ENCODE data around the gene PPT2. TPM values are rescaled to one million over a fixed set of nuclear protein-coding genes. Genes with fewer than 3 reads are reported as not detected.

PPT2 gene
- total RNA-seq, 1 experiment from 2014 or later: 30.0 TPM

- no peak for ATAC-seq
- Mint-ChIP-seq H3K9me3 (no peaks in the 10 kb centered on the region), H3K4me1 (peaks cover 13% of the 10 kb centered on the region), H3K27ac (no peak overlapping the region), H3K27me3 (ENCODE audit: low read depth) (no peaks in the 10 kb centered on the region), H3K4me3 (no peak overlapping the region), H3K36me3 (peaks cover 33% of the 10 kb centered on the region)
- DNase-seq (ENCODE audit: low spot score): no peak
- ChIA-PET CTCF (interaction anchor here (2.5 to 5.1 kb wide), 4 partner anchors 8 to 50 kb away, joined by 6 to 47 read pairs (median 14); partner anchors contain the start of gene AGPAT1), POLR2A (interaction anchor here (0.9 to 3.1 kb wide), 2 partner anchors 8 to 27 kb away, joined by 4 to 15 read pairs; no protein-coding TSS in a partner anchor)
- TF ChIP-seq JUN (CRISPR knock-in tag; IDR thresholded peaks at IDR 0.05) (no peak), ZNF512 (CRISPR knock-in tag; IDR thresholded peaks at IDR 0.05; ENCODE audit: borderline replicate concordance) (no peak), FOXK1 (CRISPR knock-in tag; IDR thresholded peaks at IDR 0.05) (no peak), SMAD4 (CRISPR knock-in tag; IDR thresholded peaks at IDR 0.05) (no peak), EMX1 (CRISPR knock-in tag; IDR thresholded peaks at IDR 0.05) (no peak), GABPB1 (CRISPR knock-in tag; IDR thresholded peaks at IDR 0.05) (no peak), ERG (CRISPR knock-in tag; IDR thresholded peaks at IDR 0.05) (no peak), JAZF1 (CRISPR knock-in tag; IDR thresholded peaks at IDR 0.05) (no peak), MYBL2 (CRISPR knock-in tag; IDR thresholded peaks at IDR 0.05) (no peak)
Measured at GRCh38 chr6:32168350-32168749, 14.4 kb downstream of the PPT2 start.

DNA sequence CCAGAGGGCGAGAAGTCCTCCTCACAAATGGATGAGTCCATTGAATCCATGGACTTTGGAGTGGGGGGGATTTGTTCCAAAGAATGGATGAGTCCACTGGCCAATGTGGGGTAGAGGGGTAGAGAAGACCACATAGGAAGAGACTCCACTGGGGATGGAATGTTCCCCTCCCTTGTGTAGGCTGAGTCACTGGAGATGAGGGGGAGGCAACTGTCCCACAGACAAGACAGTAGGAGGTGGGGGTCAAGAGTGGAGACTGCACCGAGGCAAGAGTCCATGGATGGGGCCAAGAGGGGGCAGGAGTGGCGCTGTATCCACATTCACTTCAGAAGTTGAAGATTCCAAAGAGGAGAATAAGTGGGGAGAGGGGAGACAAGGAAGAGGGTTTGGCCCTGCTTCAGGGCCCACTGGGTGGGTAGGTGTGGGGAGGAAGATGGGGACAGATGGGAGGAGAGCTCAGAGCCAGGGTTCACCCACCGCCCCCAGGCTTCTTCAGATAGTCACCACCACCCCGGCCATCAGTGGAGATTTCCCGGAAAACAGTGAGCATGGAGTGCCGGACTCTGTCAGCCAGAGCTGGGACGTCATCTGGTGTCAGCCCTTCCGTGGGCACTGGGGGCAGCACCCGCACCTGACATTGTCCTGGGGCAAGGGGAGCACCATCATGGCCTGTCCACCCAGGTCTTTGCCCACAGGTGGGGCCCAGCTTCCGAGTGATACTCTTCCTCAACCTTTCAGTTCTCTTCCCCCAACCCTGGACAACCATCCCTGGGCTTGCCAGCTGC is 15.1 kb downstream of the PPT2 start:
- ATAC-seq: no peak
- DNase-seq (ENCODE audit: low spot score): no peak
- Mint-ChIP-seq H3K9me3 (no peaks in the 10 kb centered on the region), H3K27me3 (ENCODE audit: low read depth) (no peaks in the 10 kb centered on the region), H3K36me3 (peaks cover 33% of the 10 kb centered on the region), H3K4me3 (no peak overlapping the region), H3K27ac (no peak overlapping the region), H3K4me1 (peaks cover 20% of the 10 kb centered on the region)
- ChIA-PET POLR2A (interaction anchor here (0.9 to 3.1 kb wide), 2 partner anchors 8 to 27 kb away, joined by 4 to 15 read pairs; no protein-coding TSS in a partner anchor), CTCF (interaction anchor here (2.6 kb wide), 1 partner anchor 20 kb away, joined by 16 read pairs; no protein-coding TSS in a partner anchor)
- TF ChIP-seq MYBL2 (CRISPR knock-in tag; IDR thresholded peaks at IDR 0.05): no peak
- TF ChIP-seq SP1 (CRISPR knock-in tag; conservative IDR thresholded peaks at IDR 0.05): no peak
- no peak for TF ChIP-seq GABPB1 (CRISPR knock-in tag; IDR thresholded peaks at IDR 0.05)
- no peak for TF ChIP-seq E2F1 (CRISPR knock-in tag; IDR thresholded peaks at IDR 0.05)
- no peak for TF ChIP-seq CTCF (IDR thresholded peaks at IDR 0.05)
- TF ChIP-seq HMGA2 (CRISPR knock-in tag; IDR thresholded peaks at IDR 0.05): no peak
- TF ChIP-seq, protein P1, sequence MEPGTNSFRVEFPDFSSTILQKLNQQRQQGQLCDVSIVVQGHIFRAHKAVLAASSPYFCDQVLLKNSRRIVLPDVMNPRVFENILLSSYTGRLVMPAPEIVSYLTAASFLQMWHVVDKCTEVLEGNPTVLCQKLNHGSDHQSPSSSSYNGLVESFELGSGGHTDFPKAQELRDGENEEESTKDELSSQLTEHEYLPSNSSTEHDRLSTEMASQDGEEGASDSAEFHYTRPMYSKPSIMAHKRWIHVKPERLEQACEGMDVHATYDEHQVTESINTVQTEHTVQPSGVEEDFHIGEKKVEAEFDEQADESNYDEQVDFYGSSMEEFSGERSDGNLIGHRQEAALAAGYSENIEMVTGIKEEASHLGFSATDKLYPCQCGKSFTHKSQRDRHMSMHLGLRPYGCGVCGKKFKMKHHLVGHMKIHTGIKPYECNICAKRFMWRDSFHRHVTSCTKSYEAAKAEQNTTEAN (CRISPR knock-in tag; IDR thresholded peaks at IDR 0.05): no peak
- no peak for TF ChIP-seq HMGXB4 (CRISPR knock-in tag; IDR thresholded peaks at IDR 0.05)
- no peak for TF ChIP-seq RELA (CRISPR knock-in tag; IDR thresholded peaks at IDR 0.05; ENCODE audit: borderline replicate concordance)
- TF ChIP-seq, protein P2, sequence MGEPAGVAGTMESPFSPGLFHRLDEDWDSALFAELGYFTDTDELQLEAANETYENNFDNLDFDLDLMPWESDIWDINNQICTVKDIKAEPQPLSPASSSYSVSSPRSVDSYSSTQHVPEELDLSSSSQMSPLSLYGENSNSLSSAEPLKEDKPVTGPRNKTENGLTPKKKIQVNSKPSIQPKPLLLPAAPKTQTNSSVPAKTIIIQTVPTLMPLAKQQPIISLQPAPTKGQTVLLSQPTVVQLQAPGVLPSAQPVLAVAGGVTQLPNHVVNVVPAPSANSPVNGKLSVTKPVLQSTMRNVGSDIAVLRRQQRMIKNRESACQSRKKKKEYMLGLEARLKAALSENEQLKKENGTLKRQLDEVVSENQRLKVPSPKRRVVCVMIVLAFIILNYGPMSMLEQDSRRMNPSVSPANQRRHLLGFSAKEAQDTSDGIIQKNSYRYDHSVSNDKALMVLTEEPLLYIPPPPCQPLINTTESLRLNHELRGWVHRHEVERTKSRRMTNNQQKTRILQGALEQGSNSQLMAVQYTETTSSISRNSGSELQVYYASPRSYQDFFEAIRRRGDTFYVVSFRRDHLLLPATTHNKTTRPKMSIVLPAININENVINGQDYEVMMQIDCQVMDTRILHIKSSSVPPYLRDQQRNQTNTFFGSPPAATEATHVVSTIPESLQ (CRISPR knock-in tag; IDR thresholded peaks at IDR 0.05): no peak
- no peak for TF ChIP-seq ZNF396 (CRISPR knock-in tag; IDR thresholded peaks at IDR 0.05; ENCODE audit: borderline replicate concordance)

Measured in WTC11 (cell line).